Measurements from ENCODE around the gene KLHL2. TPM values are rescaled to one million over a fixed set of nuclear protein-coding genes. Genes with fewer than 3 reads are reported as not detected.
"Not testable (repeated sequence)": the region's sequence is repeated elsewhere in the genome, so short reads cannot be mapped to it uniquely, and the experiment has no call there.

Gene KLHL2
- 13.0 and 14.2 TPM in 2 replicates for total RNA-seq (2014; rRNA removed; shearing (Covaris generic))

GRCh38 chr4:165207431-165208220 lies at the start of gene KLHL2:
TSS of gene KLHL2 (plus strand) at chr4:165207561. CDS start at chr4:165207877, 316 bp downstream.
- DNase-seq (ENCODE audit: low read depth) = peak; percentile 73

- no peak for DNase-seq (ENCODE audit: low read depth)
These were observed 48.6 kb upstream of the KLHL2 start for GRCh38 chr4:165158762-165159161.

- no peak for DNase-seq (ENCODE audit: low read depth)
These were observed 43.1 kb upstream of the KLHL2 start for GRCh38 chr4:165164257-165164656.

GRCh38 chr4:165166872-165167271 lies 40.5 kb upstream of the KLHL2 start:
- DNase-seq (ENCODE audit: low read depth) = not testable (repeated sequence)

GRCh38 chr4:165167650-165168049 lies 39.7 kb upstream of the KLHL2 start:
- no peak for DNase-seq (ENCODE audit: low read depth)

GRCh38 chr4:165170819-165171218 lies 36.5 kb upstream of the KLHL2 start:
- no peak for DNase-seq (ENCODE audit: low read depth)

GRCh38 chr4:165175470-165175869 lies 31.9 kb upstream of the KLHL2 start:
- not testable (repeated sequence) for DNase-seq (ENCODE audit: low read depth)

- DNase-seq (ENCODE audit: low read depth) = peak; percentile 42
These were observed 31.5 kb upstream of the KLHL2 start for GRCh38 chr4:165175879-165176278.

- DNase-seq (ENCODE audit: low read depth) = no peak
These were observed 29.4 kb upstream of the KLHL2 start for GRCh38 chr4:165177725-165178666.

- DNase-seq (ENCODE audit: low read depth) = no peak
These were observed 23.1 kb upstream of the KLHL2 start for GRCh38 chr4:165184220-165184619.

- DNase-seq (ENCODE audit: low read depth) = not testable (repeated sequence)
These were observed 22.4 kb upstream of the KLHL2 start for GRCh38 chr4:165184998-165185397.

- DNase-seq (ENCODE audit: low read depth) = no peak
These were observed 21.9 kb upstream of the KLHL2 start for GRCh38 chr4:165185448-165185847.

GRCh38 chr4:165190591-165191347 lies 16.6 kb upstream of the KLHL2 start:
- DNase-seq (ENCODE audit: low read depth) = no peak

- DNase-seq (ENCODE audit: low read depth) = no peak
These were observed 16.1 kb upstream of the KLHL2 start for GRCh38 chr4:165191348-165191656.

GRCh38 chr4:165191814-165192499 lies 15.4 kb upstream of the KLHL2 start:
- DNase-seq (ENCODE audit: low read depth) = no peak

GRCh38 chr4:165192500-165192898 lies 14.9 kb upstream of the KLHL2 start:
- no peak for DNase-seq (ENCODE audit: low read depth)

GRCh38 chr4:165192956-165193355 lies 14.4 kb upstream of the KLHL2 start:
- DNase-seq (ENCODE audit: low read depth) = no peak

GRCh38 chr4:165194368-165194767 lies 13.0 kb upstream of the KLHL2 start:
- no peak for DNase-seq (ENCODE audit: low read depth)

GRCh38 chr4:165198329-165198728 lies 9.0 kb upstream of the KLHL2 start:
- no peak for DNase-seq (ENCODE audit: low read depth)

- DNase-seq (ENCODE audit: low read depth) = no peak
These were observed 8.1 kb upstream of the KLHL2 start for GRCh38 chr4:165199286-165199685.

- DNase-seq (ENCODE audit: low read depth) = peak; percentile 59
These were observed 7.6 kb upstream of the KLHL2 start for GRCh38 chr4:165199722-165200121.
